ENCODE results near the gene PCSK5. TPM values are rescaled to one million over a fixed set of nuclear protein-coding genes. Genes with fewer than 3 reads are reported as not detected.

The PCSK5 gene
- total and polyA plus RNA-seq, 4 donors, result 0.58 to 3.6 (median 0.82) TPM

DNA sequence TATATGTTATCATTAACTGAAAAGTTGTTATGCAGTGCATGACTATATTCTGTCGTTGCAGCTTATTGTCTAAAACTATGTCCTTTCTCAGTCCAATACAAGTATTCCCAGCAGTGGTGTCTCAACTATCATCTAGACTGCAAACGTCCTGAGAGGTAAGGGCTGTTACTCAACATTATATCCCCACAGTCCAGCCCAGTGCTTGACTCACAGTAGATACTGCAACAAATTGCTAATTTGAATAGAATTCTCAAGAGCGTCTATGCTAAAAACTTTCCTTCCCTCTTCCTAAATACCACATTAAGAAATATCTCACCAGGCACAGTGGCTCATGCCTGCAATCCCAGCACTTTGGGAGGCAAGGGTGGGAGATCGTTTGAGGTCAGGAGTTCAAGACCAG, 37.7 kb upstream of the PCSK5 start:
- H3K9ac ChIP-seq (ENCODE audit: low read depth in 1 of 2, low read length in 2 of 2), result no peak overlapping the region
- H3K4me1 ChIP-seq (ENCODE audit: control insufficient read depth in 4 of 4, insufficient read depth in 4 of 4, low read length in 3 of 4), result no peaks in the 10 kb centered on the region
- no peak for TF ChIP-seq TAF1 (conservative IDR thresholded peaks at IDR 0.05)
- no peak for TF ChIP-seq GABPA (IDR thresholded peaks at IDR 0.05 in 1 of 2, conservative IDR thresholded peaks at IDR 0.05 in 1 of 2)
- no peak for TF ChIP-seq FOXA1 (IDR thresholded peaks at IDR 0.05)
- TF ChIP-seq, protein P1, sequence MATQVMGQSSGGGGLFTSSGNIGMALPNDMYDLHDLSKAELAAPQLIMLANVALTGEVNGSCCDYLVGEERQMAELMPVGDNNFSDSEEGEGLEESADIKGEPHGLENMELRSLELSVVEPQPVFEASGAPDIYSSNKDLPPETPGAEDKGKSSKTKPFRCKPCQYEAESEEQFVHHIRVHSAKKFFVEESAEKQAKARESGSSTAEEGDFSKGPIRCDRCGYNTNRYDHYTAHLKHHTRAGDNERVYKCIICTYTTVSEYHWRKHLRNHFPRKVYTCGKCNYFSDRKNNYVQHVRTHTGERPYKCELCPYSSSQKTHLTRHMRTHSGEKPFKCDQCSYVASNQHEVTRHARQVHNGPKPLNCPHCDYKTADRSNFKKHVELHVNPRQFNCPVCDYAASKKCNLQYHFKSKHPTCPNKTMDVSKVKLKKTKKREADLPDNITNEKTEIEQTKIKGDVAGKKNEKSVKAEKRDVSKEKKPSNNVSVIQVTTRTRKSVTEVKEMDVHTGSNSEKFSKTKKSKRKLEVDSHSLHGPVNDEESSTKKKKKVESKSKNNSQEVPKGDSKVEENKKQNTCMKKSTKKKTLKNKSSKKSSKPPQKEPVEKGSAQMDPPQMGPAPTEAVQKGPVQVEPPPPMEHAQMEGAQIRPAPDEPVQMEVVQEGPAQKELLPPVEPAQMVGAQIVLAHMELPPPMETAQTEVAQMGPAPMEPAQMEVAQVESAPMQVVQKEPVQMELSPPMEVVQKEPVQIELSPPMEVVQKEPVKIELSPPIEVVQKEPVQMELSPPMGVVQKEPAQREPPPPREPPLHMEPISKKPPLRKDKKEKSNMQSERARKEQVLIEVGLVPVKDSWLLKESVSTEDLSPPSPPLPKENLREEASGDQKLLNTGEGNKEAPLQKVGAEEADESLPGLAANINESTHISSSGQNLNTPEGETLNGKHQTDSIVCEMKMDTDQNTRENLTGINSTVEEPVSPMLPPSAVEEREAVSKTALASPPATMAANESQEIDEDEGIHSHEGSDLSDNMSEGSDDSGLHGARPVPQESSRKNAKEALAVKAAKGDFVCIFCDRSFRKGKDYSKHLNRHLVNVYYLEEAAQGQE (IDR thresholded peaks at IDR 0.05), result no peak
- TF ChIP-seq FOXA2 (IDR thresholded peaks at IDR 0.05), result no peak
- TF ChIP-seq, protein P2, sequence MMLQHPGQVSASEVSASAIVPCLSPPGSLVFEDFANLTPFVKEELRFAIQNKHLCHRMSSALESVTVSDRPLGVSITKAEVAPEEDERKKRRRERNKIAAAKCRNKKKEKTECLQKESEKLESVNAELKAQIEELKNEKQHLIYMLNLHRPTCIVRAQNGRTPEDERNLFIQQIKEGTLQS (IDR thresholded peaks at IDR 0.05), result no peak
- TF ChIP-seq, protein P3, sequence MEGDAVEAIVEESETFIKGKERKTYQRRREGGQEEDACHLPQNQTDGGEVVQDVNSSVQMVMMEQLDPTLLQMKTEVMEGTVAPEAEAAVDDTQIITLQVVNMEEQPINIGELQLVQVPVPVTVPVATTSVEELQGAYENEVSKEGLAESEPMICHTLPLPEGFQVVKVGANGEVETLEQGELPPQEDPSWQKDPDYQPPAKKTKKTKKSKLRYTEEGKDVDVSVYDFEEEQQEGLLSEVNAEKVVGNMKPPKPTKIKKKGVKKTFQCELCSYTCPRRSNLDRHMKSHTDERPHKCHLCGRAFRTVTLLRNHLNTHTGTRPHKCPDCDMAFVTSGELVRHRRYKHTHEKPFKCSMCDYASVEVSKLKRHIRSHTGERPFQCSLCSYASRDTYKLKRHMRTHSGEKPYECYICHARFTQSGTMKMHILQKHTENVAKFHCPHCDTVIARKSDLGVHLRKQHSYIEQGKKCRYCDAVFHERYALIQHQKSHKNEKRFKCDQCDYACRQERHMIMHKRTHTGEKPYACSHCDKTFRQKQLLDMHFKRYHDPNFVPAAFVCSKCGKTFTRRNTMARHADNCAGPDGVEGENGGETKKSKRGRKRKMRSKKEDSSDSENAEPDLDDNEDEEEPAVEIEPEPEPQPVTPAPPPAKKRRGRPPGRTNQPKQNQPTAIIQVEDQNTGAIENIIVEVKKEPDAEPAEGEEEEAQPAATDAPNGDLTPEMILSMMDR (IDR thresholded peaks at IDR 0.05; ENCODE audit: low read depth, low read length, missing input control), result no peak
- TF ChIP-seq JUND (IDR thresholded peaks at IDR 0.05), result no peak
- TF ChIP-seq YY1 (IDR thresholded peaks at IDR 0.05), result no peak
- no peak for TF ChIP-seq RXRA (IDR thresholded peaks at IDR 0.05)
- TF ChIP-seq RAD21 (IDR thresholded peaks at IDR 0.05), result no peak
- no peaks in the 10 kb centered on the region for H3K36me3 ChIP-seq (ENCODE audit: control insufficient read depth in 4 of 4, insufficient read depth in 3 of 4, low read depth in 1 of 4, low read length in 3 of 4)
- no peak overlapping the region for H3K4me3 ChIP-seq (ENCODE audit: low read depth in 1 of 3, low read length in 3 of 3)
- no peaks in the 10 kb centered on the region for H3K9me3 ChIP-seq (ENCODE audit: control insufficient read depth in 4 of 4, low read length in 3 of 4)
- DNase-seq (ENCODE audit: low spot score), result no peak
- no peaks in the 10 kb centered on the region for H3K27me3 ChIP-seq (ENCODE audit: control insufficient read depth in 4 of 4, insufficient read depth in 4 of 4, low read length in 3 of 4)
- H3K27ac ChIP-seq (ENCODE audit: low read depth in 1 of 2, low read length in 2 of 2), result no peak overlapping the region
- 83% methylated on average over 4 of the region's 4 CpGs for WGBS

DNA sequence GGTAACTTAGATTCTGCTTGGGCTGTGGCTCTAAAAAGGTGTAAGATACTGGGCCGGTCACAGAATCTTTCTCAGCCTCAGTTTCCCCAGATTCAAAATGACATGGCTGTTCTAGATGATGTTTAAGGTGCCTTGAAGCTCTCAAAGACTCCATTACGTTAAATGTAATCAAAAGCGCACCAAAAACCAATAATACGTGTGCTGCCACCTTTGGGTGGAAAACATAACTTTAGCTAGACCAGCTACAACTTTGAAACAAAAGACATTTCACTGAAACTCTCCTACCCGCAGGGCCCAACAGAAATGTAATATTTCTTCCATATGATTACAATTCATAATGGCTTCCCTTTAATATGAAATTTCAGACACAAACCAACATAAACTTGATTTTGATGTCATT, 35.0 kb upstream of the PCSK5 start:
- H3K36me3 ChIP-seq (ENCODE audit: control insufficient read depth in 4 of 4, insufficient read depth in 3 of 4, low read depth in 1 of 4, low read length in 3 of 4), result no peaks in the 10 kb centered on the region
- no peak for DNase-seq (ENCODE audit: low spot score)
- no peak for TF ChIP-seq NR2F2 (IDR thresholded peaks at IDR 0.05)
- TF ChIP-seq, protein P1 (IDR thresholded peaks at IDR 0.05), result no peak
- TF ChIP-seq, protein P4, sequence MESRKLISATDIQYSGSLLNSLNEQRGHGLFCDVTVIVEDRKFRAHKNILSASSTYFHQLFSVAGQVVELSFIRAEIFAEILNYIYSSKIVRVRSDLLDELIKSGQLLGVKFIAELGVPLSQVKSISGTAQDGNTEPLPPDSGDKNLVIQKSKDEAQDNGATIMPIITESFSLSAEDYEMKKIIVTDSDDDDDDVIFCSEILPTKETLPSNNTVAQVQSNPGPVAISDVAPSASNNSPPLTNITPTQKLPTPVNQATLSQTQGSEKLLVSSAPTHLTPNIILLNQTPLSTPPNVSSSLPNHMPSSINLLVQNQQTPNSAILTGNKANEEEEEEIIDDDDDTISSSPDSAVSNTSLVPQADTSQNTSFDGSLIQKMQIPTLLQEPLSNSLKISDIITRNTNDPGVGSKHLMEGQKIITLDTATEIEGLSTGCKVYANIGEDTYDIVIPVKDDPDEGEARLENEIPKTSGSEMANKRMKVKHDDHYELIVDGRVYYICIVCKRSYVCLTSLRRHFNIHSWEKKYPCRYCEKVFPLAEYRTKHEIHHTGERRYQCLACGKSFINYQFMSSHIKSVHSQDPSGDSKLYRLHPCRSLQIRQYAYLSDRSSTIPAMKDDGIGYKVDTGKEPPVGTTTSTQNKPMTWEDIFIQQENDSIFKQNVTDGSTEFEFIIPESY (IDR thresholded peaks at IDR 0.05), result no peak
- TF ChIP-seq YY1 (IDR thresholded peaks at IDR 0.05), result no peak
- no peak for TF ChIP-seq GABPA (IDR thresholded peaks at IDR 0.05 in 1 of 2, conservative IDR thresholded peaks at IDR 0.05 in 1 of 2)
- no peak for TF ChIP-seq HNF4G (IDR thresholded peaks at IDR 0.05)
- peak; percentile 74 to 81 for TF ChIP-seq RAD21 (IDR thresholded peaks at IDR 0.05)
- TF ChIP-seq TAF1 (conservative IDR thresholded peaks at IDR 0.05), result no peak
- no peak for TF ChIP-seq RXRA (IDR thresholded peaks at IDR 0.05)
- TF ChIP-seq, protein P5, sequence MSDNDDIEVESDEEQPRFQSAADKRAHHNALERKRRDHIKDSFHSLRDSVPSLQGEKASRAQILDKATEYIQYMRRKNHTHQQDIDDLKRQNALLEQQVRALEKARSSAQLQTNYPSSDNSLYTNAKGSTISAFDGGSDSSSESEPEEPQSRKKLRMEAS (IDR thresholded peaks at IDR 0.05), result no peak
- no peak for TF ChIP-seq FOXA2 (IDR thresholded peaks at IDR 0.05)
- TF ChIP-seq, protein P3 (IDR thresholded peaks at IDR 0.05; ENCODE audit: low read depth, low read length, missing input control), result peak; percentile 49
- no peak for TF ChIP-seq JUND (IDR thresholded peaks at IDR 0.05)
- TF ChIP-seq FOXA1 (IDR thresholded peaks at IDR 0.05), result no peak
- TF ChIP-seq EGR1 (IDR thresholded peaks at IDR 0.05; ENCODE audit: low read depth in 2 of 2), result no peak
- no peak for TF ChIP-seq SP1 (IDR thresholded peaks at IDR 0.05)
- TF ChIP-seq, protein P2 (IDR thresholded peaks at IDR 0.05), result no peak
- no peaks in the 10 kb centered on the region for H3K4me1 ChIP-seq (ENCODE audit: control insufficient read depth in 4 of 4, insufficient read depth in 4 of 4, low read length in 3 of 4)
- H3K4me3 ChIP-seq (ENCODE audit: low read depth in 1 of 3, low read length in 3 of 3), result no peak overlapping the region
- no peaks in the 10 kb centered on the region for H3K9me3 ChIP-seq (ENCODE audit: control insufficient read depth in 4 of 4, low read length in 3 of 4)
- no peak overlapping the region for H3K27ac ChIP-seq (ENCODE audit: low read depth in 1 of 2, low read length in 2 of 2)
- no peak overlapping the region for H3K9ac ChIP-seq (ENCODE audit: low read depth in 1 of 2, low read length in 2 of 2)
- H3K27me3 ChIP-seq (ENCODE audit: control insufficient read depth in 4 of 4, insufficient read depth in 4 of 4, low read length in 3 of 4), result no peaks in the 10 kb centered on the region
- 26% methylated on average over 5 of the region's 5 CpGs for WGBS
